ENCODE data around the gene TYMP.

Gene TYMP

DNA sequence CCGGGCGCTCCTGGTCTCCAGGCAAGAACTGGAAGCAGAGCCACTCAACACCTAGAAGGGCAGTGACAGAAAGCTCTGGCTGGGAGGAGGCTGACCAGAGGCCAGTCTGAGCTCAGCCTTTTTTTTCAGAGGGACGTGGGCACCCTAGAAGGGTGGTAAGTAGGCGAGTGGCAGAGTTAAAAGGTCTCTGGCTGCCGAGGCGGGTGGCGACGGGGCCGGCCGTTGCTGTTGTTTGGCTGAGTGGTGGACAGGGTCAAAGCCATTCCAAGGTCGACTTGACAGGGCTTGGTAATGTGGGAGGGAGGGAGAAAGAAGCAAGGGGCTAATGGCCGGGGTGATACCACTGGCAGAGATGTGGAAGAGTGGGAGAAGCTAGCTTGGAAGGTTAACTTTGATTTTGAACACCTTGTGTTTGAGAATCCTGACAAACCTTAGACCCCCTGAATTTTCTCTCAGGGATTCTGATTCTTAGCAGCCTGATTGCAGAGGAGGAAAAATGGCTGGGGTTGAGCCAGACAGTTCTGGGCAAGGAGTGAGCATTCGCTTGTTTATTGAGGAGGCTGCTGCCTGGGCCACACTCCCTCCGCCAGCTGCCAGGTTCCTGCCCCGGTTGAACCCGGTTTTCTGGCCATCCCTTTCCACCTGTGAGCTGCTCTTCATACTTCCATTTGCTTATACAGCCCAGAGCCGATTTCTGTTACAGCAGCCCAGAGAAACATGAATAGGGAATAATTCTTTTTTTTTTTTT lies 33.8 kb upstream of the TYMP start:
- POLR2A ChIA-PET = interaction anchor here (0.7 to 2.8 kb wide), 14 partner anchors 8 to 291 kb away, joined by 3 to 28 read pairs (median 4); partner anchors contain the start of genes ARSA, CHKB, CPT1B and KLHDC7B
- CTCF ChIA-PET = interaction anchor here (0.6 to 4.6 kb wide), 36 partner anchors 9 to 1217 kb away, joined by 3 to 37 read pairs (median 4); partner anchors contain the start of genes CHKB, CPT1B, KLHDC7B and LMF2
- Histone ChIP-seq H3K27ac (ENCODE audit: extremely low read depth, low read depth, low read length) (no peak overlapping the region; the same call in 1 of the 2 replicates), H3K36me3 (ENCODE audit: control insufficient read depth in 2 of 2, insufficient read depth in 1 of 2, low read length in 2 of 2) (peaks cover 12 to 14% of the 10 kb centered on the region in 2 experiments), H3K4me1 (ENCODE audit: control insufficient read depth, insufficient read depth, low read length) (0 out of 2 replicates have a peak, but pooled peaks cover 2% of the 10 kb centered on the region), H3K9me3 (ENCODE audit: control insufficient read depth, insufficient read depth, low read depth, low read length) (no peaks in the 10 kb centered on the region), H3K4me3 (ENCODE audit: low read depth, low read length) (peak overlapping the region; percentile 55)
- TF ChIP-seq ZNF416 (tag by site-specific recombination; IDR thresholded peaks at IDR 0.05) = no peak
- peak; percentile 59 for TF ChIP-seq EGR2 (tag by site-specific recombination; IDR thresholded peaks at IDR 0.05; ENCODE audit: low read depth)
- TF ChIP-seq ZFHX2 (tag by site-specific recombination; conservative IDR thresholded peaks at IDR 0.05) = peak; percentile 58
- TF ChIP-seq ZNF37A (tag by site-specific recombination; IDR thresholded peaks at IDR 0.05) = no peak
- 0 out of 2 replicates have a peak, but pooled peaks have one; percentile 32 for TF ChIP-seq PRDM10 (tag by site-specific recombination; IDR thresholded peaks at IDR 0.05)
- TF ChIP-seq ZBTB20 (tag by site-specific recombination; IDR thresholded peaks at IDR 0.05) = 0 out of 2 replicates have a peak, but pooled peaks have one; percentile 1

DNA sequence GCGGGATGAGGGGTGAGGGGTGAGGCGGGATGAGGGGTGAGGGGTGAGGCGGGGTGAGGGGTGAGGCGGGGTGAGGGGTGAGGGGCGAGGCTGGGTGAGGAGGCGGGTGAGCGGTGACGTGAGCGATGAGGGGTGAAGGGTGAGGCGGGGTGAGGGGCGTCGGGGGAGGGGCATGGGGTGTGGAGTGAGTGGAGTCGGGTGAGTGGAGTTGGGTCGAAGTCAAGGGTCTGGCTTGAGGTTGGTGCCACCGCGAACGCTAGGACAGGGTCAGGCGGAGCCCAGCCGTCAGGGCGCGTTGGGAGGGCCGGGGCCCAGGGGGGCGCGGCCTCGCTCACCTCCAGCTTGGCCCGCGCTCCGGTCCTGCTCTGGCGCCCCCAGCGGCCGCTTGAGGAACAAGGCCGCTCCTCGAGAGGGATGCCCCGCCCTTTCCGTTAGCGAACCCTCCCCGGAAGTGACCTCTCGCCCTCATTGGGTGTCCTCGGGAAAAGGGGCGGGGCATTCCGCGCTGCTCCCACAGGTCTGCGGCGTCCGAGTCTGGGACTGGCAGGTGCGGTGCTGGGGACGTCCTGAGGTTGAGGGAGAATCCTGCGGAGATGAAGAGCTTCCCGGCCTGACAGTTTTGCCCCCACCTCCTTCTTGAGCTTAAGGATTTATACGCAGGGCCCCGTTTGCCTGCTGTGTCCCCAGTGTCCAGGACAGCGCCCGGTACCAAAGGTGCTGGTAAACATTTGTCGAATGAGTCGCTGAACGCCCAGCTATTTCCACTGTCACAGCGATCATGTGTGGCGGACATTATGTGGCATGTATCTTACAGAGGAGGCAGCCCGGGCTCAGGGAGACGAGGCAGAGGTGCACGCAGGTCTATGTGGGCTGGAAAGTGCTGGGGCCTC lies 33.0 kb upstream of the TYMP start, which contains the start of gene SYCE3:
Gene SYCE3 (minus strand): TSS at position 397 of the 890 bp plus-strand sequence. CDS start 6,514 bp downstream, outside the sequence.
- H3K4me3 ChIP-seq (ENCODE audit: low read depth, low read length) = peak within 1 kb of the TSS; percentile 55
- H3K4me1 ChIP-seq (ENCODE audit: control insufficient read depth, insufficient read depth, low read length) = 0 out of 2 replicates have a peak, but pooled peaks cover 2% of the 10 kb centered on the region
- ChIA-PET POLR2A (interaction anchor here (0.7 to 2.8 kb wide), 17 partner anchors 9 to 291 kb away, joined by 3 to 28 read pairs (median 4); partner anchors contain the start of genes ARSA, CHKB, CPT1B and KLHDC7B), CTCF (interaction anchor here (0.6 to 4.6 kb wide), 36 partner anchors 8 to 310 kb away, joined by 3 to 37 read pairs (median 4); partner anchors contain the start of genes CHKB, CPT1B, KLHDC7B and LMF2)
- H3K27ac ChIP-seq (ENCODE audit: extremely low read depth, low read depth, low read length) = peak within 1 kb of the TSS; percentile 40; the same call in 1 of the 2 replicates
- H3K9me3 ChIP-seq (ENCODE audit: control insufficient read depth, insufficient read depth, low read depth, low read length) = no peaks in the 10 kb centered on the region
- H3K36me3 ChIP-seq (ENCODE audit: control insufficient read depth in 2 of 2, insufficient read depth in 1 of 2, low read length in 2 of 2) = peaks cover 4 to 5% of the 10 kb centered on the region in 2 experiments
- TF ChIP-seq ZNF549 (tag by site-specific recombination; IDR thresholded peaks at IDR 0.05) = no peak
- TF ChIP-seq ZFP41 (tag by site-specific recombination; IDR thresholded peaks at IDR 0.05; ENCODE audit: borderline replicate concordance) = no peak
- no peak for TF ChIP-seq ZNF280C (tag by site-specific recombination; IDR thresholded peaks at IDR 0.05)
- no peak for TF ChIP-seq ZNF473 (tag by site-specific recombination; IDR thresholded peaks at IDR 0.05)
- no peak for TF ChIP-seq ZNF654 (tag by site-specific recombination; IDR thresholded peaks at IDR 0.05; ENCODE audit: low read depth)
- peak; percentile 96 for TF ChIP-seq SP3 (tag by site-specific recombination; IDR thresholded peaks at IDR 0.05)
- TF ChIP-seq OVOL3 (tag by site-specific recombination; IDR thresholded peaks at IDR 0.05) = no peak
- TF ChIP-seq, protein P1, sequence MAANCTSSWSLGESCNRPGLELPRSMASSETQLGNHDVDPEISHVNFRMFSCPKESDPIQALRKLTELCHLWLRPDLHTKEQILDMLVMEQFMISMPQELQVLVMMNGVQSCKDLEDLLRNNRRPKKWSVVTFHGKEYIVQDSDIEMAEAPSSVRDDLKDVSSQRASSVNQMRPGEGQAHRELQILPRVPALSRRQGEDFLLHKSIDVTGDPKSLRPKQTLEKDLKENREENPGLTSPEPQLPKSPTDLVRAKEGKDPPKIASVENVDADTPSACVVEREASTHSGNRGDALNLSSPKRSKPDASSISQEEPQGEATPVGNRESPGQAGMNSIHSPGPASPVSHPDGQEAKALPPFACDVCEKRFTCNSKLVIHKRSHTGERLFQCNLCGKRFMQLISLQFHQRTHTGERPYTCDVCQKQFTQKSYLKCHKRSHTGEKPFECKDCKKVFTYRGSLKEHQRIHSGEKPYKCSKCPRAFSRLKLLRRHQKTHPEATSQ (tag by site-specific recombination; IDR thresholded peaks at IDR 0.05) = no peak
- TF ChIP-seq ZNF558 (tag by site-specific recombination; IDR thresholded peaks at IDR 0.05) = no peak
- TF ChIP-seq ZNF776 (tag by site-specific recombination; IDR thresholded peaks at IDR 0.05; ENCODE audit: borderline replicate concordance) = no peak
- TF ChIP-seq ZNF561 (tag by site-specific recombination; IDR thresholded peaks at IDR 0.05; ENCODE audit: borderline replicate concordance) = no peak
- no peak for TF ChIP-seq ZNF433 (tag by site-specific recombination; IDR thresholded peaks at IDR 0.05; ENCODE audit: low read depth)
- TF ChIP-seq OSR2 (tag by site-specific recombination; IDR thresholded peaks at IDR 0.05) = no peak
- TF ChIP-seq ZNF830 (tag by site-specific recombination; IDR thresholded peaks at IDR 0.05; ENCODE audit: low read depth) = no peak
- TF ChIP-seq KLF8 (tag by site-specific recombination; IDR thresholded peaks at IDR 0.05) = peak; percentile 98
- no peak for TF ChIP-seq ZSCAN30 (tag by site-specific recombination; IDR thresholded peaks at IDR 0.05)
- TF ChIP-seq ZNF510 (tag by site-specific recombination; IDR thresholded peaks at IDR 0.05; ENCODE audit: insufficient replicate concordance) = no peak
- TF ChIP-seq ZNF157 (tag by site-specific recombination; IDR thresholded peaks at IDR 0.05) = no peak
- no peak for TF ChIP-seq ZNF223 (tag by site-specific recombination; IDR thresholded peaks at IDR 0.05)
